Measurements from ENCODE around the gene SELENOS.
A peak's percentile ranks its signal among the peaks of the same experiment; 100 is the strongest.
"Not testable (repeated sequence)": the region's sequence is repeated elsewhere in the genome, so short reads cannot be mapped to it uniquely, and the experiment has no call there.

Gene SELENOS

DNA sequence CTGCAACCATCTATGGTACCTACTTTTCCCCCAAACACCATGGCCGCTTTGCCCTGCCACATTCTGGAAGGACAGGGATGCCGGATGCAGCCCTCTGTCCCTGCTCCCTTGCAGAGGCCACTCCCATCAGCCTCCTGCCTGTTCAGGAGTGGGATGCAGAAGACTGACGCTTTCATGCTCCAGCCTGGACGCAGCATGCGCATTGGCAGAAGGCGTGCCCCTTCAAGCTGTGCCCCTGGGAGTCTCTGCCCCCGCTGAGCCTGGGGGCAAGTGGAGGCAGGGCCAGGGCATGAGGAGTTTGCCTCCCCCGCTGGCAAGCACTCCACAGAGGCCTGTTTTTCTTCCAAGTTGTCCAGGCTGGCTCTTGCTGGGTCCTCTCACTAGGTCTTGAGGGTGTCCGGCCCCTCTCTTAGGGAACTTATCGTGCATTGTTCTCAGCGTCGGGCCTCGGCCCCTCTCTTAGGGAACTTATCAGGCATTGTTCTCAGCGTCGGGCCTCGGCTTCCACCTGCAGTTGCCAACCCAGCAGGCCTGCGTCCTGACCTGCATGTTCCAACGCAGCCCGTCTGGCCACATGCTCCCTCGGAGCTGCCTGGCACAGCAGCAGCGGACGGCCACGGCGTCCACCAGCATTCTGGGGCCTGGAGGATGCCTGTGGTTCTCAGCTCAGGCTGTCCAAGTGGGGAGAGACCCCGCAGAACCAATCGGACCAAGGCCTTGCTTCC, 32.3 kb upstream of the SELENOS start:
- no peak for DNase-seq

DNA sequence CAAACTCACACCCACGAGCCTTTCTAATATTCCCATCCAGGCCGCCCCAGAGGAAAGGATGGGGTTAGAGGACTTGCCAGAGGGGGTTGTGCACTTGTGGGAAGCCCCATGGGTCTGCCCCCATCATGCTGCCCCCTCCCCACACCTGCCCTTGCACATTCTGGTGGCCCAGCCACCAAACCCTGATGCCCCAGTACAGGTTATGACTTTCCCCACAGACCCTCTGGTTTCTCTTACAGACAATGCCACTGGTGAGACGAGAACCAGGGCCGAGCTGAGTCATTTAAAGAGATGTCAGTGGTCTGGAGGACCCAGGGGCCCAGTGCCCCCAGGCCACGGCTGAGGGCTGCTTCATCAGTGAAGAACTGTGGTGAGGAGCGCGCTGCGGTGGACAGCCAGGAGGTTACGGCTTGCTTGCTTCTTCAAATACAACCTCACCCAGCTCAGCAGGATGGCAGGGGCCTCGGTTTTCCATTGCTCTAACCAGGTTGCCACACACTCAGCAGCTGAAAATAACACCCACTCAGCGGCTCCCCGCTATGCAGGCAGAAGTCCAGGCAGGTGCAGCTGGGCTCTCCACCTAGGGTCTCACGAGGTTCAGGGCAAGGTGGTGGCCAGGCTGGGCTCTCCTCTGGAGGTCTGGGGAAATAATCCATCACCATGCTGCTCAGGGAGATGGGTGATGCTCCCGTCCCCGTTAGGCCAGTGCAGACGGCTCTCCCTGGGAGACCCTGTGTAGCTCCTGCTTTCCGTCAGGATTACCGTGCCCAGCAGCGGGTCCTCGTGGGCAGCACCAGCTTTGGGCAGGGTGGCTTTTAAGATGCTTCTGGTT, 31.5 kb upstream of the SELENOS start:
- no peak for DNase-seq

DNA sequence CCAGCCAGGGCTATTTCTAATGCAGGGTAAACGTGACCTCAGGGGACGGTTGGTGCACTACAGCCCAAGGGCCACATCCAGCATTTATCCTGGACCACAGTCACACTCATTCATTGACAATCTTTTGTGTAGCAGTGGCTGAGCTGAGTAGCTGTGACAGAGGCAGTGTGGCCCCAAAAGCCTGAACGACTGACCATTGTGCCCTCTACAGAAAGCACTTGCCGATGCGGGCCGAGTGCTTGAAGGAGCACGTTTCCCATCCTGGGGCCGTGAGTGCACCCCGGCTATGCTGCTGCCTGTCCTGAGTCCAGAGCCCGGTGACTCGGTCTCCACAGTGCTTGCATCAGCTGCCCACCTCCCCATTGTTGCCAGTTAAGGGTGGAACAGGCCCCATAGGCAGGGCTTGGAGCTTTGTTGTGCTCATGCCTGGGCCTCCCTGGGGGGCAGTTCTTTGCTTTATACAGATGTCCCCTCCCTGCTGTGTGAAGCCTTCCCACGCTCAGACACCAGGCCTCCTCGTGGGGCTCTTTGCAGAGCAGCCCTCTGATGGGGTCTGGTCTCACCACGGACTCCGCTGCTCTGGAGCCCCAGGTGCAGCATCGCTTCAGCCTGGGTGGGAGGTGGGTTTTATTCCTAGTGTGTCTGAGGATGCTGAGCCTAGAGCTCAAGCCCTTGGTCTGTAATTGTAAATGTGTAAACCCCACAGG, 30.8 kb upstream of the SELENOS start:
- DNase-seq = no peak

DNA sequence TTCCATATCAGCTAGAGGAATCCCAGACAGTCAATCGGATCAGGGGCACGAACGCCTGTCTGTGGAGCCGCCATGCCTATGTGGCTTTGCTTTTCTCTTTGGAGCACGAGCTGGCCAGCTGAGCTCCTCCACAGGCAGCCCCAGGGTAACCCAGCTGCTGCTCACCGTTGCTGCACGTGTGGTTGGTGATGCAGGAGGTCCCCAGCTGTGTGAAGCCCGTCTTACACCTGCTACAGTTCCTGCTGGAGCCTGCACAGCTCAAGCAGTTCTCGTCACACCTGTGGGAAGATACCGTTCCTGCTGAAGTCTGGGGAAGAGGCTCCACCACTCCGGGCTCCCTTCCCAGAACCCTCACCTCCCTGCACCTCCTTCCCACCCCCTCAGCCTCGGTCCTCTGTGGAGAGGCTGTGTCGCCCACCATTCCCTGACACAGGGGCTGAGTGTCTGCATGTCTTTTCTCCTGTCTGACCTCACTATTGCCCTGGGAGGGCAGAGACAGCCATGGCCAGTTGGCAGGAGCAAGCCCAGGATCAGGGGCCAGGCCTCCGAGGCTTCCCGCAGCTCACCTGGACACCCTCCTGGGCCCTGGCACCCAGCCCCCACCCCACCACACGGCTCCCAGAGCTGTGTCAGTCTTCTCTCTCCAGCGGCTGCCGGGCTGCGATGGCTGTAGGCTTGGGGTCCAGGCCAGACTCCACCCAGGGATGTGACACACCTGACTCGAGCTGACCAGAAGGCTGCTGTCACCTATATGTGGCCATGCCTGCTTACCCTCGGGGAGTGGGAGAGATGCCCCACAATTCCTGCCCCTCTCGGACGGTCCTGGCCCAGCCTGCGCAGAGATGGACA, 30.0 kb upstream of the SELENOS start:
- no peak for DNase-seq

DNA sequence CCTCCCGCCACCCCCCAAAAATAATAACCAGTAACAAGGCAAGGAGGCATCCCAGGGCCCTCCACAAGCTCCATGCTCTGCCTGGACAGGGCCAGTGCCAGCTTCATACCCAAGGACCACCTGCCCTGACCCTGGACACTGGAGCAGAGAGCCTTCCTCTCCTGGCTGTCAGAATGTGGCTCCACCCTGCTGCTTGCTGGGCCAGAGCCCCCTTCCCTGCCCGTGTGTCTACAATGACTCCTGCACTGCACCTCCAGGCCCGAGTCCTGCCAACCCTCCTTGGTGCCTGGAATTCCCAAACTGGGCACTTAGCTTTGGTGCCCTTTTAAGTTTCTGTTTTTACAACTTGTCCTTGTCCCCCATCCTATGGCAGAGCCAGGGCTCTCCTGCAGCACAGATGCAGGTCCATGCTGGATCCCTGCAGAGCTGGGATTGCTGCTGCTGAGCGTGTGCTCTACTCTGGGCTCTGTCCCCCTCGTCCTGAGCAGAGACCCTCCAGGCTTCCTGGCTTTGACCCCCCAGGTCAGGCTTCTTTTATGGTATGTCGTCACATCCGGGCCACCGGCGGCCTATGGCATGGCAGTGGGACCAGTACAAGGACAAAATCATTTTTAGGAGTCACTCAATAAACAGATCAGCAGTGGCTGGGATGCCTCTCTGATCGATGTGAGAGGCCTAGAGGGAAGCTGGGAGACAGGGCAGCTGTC, 29.2 kb upstream of the SELENOS start:
- no peak for DNase-seq

DNA sequence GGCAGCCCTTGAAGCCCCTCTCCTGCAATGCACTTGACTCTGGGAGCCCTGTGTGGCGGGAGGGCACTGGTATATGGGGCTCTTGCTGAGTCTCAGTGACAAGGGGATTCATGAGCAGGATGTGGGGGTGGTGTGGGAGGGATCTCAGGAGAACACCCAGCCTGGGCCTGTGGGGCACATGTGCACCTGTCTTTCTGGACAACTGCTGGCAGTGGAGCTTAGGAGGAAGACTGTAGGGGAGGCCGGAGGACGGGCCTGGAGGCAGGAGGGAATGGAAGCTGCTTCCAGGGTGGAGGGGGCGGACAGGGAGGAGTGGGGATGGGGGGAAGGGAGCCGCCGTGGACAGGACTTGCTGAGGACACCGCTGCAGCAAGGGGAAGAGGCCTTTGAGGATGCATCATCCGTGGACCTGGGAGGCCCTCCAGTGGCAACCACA, 28.6 kb upstream of the SELENOS start:
- no peak for DNase-seq

DNA sequence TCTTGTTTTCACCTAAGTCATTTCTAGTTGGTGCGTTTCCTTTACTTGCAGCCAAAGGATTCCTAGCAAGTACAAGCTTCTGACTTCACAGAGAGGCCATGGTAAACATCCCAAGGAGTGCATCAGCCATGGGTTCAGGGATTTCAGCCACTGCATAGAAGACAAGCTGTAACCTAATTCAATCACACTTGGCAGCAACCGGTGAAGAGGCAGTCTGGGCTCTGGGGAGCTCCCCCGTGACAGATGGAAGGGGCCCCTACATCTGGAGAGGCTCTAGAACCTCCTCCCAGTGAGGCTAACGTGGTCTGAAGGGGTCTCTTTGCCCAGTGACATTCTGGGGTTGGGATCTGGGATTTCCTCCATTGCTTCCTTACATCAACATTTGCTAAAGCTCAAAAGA, 26.1 kb upstream of the SELENOS start:
- no peak for DNase-seq

DNA sequence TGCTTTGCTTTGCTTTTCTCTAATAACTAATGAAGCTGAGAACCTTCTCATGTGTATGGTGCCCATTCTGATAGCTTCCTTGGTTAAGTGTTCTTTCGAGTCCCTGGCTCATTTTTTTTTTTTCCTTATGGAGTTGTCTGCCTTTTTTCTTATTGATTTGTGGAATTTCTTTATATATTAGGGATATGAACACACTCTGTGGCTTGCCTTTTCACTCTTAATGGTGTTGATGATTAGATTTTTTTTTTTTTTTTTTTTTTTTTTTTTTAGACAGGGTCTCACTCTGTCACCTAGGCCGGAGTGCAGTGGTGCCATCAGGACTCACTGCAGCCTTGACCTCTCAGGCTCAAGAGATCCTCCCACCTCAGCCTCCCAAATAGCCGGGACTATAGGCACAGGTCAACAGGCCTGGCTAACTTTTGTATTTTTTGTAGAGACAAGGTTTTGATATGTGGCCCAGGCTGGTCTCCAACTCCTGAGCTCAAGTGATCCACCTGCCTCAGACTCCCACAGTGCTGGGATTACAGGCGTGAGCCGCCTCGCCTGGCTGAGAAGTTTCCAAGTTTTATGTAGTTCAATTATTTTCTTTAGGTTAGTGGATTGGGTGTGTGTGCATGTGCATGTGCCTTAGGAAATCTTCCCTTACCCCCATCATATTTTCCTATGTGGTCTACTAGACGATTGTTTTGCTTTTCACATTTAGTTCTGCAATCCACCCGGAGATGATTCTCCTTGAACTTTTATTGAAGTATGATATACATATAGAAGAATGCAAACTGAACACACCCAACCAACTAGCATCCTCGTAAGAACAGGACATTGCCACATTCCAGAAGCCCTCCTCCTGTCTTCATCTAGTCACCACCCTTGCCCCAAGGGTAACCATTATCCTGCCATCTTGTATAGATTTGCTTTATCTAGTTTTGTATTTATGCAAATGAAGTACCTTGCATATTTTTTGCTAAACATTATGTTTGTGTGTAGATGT, 19.4 kb upstream of the SELENOS start:
- DNase-seq = no peak

DNA sequence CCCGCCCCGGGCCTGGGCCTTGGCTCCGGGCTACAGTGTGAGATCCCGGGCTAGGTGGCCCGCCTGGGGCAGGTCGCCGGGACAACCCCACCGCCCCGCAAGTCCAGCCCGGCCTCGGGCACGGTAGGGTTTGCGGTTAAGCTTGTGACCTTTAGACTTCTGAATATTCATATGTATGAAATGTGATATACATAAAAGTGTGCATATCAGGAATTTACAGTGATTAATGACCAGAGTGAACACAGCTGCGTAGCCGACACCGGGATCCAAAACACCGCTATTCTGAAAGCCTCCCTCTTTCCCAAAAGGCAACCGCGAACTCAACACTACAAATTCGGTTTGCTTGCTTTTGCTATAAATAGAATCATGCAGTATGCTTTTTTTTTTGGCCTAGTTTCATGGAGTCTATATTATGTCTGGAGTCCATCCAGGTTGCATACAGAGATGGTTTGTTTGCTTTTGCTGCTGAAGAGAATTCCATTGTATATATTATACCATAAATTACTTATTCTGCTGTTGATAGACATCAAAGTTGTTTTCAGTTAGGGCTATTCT, 18.4 kb upstream of the SELENOS start:
- no peak for DNase-seq

DNA sequence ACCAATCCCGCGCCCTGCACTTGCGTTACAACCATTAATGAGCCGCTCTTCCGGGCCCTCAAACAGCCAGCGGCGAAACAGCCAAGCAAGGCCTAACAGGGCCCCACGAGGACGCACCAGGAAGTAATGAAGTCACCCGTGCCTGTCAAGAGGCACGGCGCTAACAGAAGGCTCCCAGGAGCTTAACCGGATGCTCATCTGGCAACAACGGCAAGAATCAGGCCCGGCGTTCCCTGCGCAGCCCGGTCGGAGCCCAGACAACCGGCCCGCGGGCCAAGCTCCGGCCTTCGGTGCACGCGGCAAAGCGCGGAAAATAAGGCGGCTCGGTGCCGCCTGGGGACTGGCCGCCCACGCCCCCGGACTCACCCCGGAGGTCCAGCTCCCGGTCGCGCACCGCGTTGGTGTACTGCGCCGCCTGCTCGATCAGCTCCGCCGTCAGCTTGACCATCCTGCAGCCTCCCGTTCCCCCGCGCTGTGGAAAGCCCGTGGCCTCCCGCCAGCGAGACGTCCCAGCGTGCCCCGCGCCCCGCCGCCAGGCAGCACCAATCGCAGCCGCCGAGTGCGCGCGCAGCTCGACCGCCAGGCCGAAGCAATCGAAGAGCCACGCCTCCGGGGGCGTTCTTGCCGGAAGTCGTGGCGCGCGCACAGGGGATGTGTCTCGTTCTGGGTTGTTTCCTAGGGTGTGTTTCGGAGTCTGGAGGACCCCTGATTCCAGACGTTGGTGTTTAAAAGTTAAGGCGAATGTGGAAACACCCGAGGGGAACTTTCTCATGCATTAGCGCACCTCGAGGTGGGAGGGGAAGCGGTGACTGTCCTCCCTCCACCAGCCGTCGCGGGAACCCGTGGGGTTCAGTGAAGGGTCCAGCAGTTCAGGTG, 17.7 kb upstream of the SELENOS start, which contains the start of gene SNRPA1:
Gene SNRPA1, minus strand, starts transcription at position 518 of the 876 bp plus-strand sequence. Its CDS starts 70 bp downstream, at position 448.
- peak; percentile 95 to 97 for DNase-seq

DNA sequence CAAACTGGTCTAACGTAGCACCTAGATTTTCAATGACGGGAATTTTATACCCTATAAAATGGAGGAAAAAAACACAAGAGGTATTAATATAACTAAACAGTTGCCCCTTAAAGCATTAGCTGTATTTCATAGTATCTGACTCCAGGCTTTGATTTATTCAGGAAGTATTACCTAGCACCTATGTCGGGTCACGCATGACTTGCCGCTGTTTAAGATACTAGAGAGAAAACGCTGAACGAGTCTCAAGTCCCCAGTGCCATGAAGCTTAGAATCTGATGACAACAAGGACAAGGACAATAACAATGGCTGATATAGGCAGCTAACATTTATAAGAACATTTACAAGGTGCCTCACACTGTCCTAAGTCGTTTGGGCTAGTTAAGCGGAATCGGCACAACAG, 15.8 kb upstream of the SELENOS start:
- no peak for DNase-seq

DNA sequence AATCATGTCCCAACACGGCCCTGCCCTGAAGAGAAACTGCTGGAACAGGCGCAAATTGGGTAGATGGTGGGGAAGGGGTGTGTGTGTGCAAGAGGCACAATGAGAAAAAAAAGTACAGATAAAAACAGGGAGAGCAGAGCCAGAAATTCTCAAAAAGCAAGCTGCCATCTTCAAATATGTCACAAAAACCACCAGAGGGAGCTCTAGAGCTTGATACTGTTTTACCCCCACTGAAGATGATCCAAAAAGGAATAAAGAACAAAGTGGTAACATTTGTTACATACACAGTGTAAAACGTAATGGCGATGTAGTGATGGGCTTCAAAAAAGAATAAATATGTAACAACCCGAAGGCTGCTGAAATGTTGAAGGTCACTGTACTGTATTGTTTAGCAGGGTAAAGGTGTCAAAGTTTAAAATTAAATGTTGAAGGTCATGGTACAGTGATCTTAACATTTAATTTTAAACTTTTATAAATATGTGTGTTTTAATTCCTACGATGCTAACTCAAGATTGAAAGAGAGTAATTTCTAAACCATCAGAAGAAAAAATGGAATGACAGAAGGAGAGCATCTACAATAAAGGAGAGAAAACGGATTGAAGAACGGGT, 11.7 kb upstream of the SELENOS start:
- DNase-seq = peak; percentile 60 to 87

DNA sequence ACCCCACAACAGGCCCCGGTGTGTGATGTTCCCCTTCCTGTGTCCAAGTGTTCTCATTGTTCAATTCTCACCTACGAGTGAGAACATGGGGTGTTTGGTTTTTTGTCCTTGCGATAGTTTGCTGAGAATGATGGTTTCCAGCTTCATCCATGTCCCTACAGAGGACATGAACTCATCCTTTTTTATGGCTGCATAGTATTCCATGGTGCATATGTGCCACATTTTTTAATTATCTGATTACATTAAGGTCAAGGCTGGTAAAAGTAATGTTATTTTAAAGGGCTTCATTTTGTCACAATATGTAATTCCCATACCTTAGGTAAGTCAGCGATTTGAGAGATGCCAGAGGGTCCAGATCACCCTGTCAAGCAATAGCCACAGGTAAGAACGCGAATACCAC, 10.1 kb upstream of the SELENOS start:
- not testable (repeated sequence) for DNase-seq

DNA sequence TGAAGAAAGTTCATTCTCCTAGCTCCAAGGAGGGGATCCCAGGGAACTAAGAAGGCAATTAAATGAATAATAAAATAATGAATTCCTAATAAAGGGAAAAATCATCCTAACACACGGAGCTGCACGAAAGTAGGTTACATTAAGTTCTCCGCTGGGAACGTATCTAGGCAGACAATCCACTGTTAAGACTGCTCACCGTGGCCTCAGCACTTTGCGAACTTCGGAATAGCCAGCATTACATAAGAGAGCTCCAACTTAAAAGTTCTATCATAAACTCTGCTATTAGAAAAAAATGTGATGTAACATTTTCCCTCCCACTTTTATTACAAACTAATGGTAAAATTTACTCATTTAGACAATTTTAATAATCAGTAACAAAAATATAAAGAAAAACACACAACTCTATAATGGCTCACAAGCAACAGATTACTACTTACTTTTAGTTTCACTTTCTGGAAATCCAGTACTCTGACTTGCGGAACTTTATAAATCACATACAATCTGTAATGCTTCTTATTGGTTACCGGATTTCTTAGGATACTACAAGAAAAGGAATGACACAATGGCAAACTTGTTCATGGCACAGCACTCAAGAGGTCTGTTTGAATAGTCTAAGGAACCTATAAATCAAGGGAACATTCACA, 9.3 kb upstream of the SELENOS start:
- DNase-seq = peak; percentile 8 to 20

DNA sequence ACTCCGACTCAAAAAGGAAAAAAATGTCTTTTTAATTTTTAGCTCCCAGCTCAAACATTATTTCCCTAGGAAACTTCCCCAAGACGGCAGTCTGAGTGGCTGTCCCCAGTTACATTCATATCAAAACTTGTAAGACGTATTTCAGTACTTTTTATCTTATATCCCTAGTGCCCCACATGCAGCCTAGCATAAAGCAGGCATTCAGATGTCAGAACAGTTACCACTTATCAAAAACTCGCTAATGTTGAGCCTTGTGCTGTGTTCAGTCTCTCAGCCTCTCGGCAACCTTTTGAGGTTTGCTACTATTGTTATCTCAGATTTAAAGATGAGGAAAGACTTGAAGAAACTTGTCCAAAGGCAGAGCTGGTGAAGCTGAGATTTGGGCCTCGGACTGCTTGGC, 6.6 kb upstream of the SELENOS start:
- no peak for DNase-seq

DNA sequence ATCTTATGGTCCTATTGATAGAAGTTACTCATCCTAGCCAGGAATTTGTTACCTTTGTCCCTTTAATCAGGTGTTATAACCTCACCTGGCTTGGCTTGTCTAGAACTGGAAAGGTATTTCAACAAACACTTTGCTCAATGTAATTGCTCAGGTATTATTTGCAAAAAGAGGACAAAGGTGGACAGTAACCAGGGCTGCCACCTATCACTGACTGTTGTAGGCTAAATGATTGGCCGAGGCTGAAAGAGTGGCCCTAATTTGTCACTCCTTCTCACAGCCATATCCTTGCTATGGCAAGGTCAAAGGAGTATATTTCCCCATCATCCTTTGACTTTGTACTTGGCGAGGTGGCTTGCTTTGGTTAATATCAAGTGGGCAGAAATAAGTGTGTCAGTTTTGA, 2.7 kb upstream of the SELENOS start:
- no peak for DNase-seq

DNA sequence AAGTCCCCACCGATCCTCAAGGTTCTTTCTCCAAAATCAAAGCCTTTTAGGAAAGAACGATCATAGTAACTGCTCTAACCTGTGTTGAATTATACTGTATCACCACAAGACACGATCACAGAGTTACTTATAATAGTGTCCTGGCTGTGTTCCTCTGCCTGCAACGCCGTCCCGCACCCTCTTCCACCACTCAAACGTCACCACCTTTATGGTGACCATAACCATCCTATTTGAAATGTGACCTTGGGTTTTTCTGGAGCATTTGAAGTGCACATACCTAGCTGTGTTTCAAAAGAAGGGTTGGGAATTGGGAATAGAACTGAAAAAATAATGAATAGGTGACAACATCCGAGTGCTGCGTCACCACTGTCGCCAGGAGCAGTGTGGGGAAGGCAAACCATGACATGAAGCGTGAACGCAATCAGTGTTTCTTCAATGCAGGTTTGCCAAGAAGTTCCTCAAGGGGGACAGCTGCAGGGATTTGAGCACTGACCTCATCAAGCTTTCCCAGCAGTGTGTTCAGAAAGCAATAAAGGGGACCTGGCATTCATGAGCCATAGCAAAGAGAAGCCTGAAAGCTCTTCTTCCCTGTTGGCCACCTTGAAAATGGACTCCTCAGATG, 769 bp upstream of the SELENOS start:
- no peak for DNase-seq

All from inflammatory macrophage treated with lipopolysaccharide for 1 hour (primary cell).